ENCODE results near the gene ZNF70.

- TF ChIP-seq, protein P1, sequence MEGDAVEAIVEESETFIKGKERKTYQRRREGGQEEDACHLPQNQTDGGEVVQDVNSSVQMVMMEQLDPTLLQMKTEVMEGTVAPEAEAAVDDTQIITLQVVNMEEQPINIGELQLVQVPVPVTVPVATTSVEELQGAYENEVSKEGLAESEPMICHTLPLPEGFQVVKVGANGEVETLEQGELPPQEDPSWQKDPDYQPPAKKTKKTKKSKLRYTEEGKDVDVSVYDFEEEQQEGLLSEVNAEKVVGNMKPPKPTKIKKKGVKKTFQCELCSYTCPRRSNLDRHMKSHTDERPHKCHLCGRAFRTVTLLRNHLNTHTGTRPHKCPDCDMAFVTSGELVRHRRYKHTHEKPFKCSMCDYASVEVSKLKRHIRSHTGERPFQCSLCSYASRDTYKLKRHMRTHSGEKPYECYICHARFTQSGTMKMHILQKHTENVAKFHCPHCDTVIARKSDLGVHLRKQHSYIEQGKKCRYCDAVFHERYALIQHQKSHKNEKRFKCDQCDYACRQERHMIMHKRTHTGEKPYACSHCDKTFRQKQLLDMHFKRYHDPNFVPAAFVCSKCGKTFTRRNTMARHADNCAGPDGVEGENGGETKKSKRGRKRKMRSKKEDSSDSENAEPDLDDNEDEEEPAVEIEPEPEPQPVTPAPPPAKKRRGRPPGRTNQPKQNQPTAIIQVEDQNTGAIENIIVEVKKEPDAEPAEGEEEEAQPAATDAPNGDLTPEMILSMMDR (IDR thresholded peaks at IDR 0.05) = no peak
- TF ChIP-seq POLR2A (IDR thresholded peaks at IDR 0.05) = no peak
These were observed 55.8 kb downstream of the ZNF70 start for GRCh38 chr22:23695141-23695540.
